HPDE6-E6E7 (cell line): ENCODE data around the gene SMC1A.

ENCODE experiments used
- DNase-seq: peaks from one replicate; pipeline ENCODE4 v3.0.0; 2011; ENCODE audit warnings: missing footprints; ENCODE audit errors: extremely low spot score

SMC1A gene

GRCh38 chrX:53340852-53341645 is 81.4 kb downstream of the SMC1A start:
- no peak for DNase-seq

- no peak for DNase-seq
Measured at GRCh38 chrX:53337101-53337500, 85.4 kb downstream of the SMC1A start.

- no peak for DNase-seq
Measured at GRCh38 chrX:53333853-53334252, 88.6 kb downstream of the SMC1A start.

GRCh38 chrX:53332204-53332603 is 90.2 kb downstream of the SMC1A start:
- DNase-seq, result no peak

GRCh38 chrX:53330331-53330730 is 92.1 kb downstream of the SMC1A start:
- no peak for DNase-seq

GRCh38 chrX:53324803-53325202 is 97.7 kb downstream of the SMC1A start:
- no peak for DNase-seq
